NCI-H226 (cell line): ENCODE data around the gene TDRD1.

Source experiments
- DNase-seq: peaks from one replicate; pipeline ENCODE4 v3.0.0-alpha.2; 2015

Gene TDRD1

DNA sequence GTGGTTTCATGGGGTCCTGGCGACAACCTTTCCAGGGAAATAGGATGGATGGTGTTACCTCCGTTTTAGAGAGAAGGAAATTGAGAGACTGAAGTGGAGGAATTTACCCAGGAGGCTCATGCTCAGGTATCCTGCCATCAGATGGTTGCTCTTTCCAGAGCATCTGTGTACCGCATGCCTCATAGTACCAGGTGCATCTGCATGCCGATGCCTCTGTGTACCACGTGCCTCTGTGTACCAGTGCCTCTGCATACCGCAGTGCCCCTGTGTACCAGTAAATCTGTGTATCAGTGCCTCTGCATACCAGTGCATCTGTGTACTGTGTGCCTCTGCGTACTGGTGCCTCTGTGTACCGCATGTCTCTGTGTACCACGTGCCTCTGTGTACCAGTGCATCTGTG is 63.1 kb downstream of the TDRD1 start:
- no peak for DNase-seq

DNA sequence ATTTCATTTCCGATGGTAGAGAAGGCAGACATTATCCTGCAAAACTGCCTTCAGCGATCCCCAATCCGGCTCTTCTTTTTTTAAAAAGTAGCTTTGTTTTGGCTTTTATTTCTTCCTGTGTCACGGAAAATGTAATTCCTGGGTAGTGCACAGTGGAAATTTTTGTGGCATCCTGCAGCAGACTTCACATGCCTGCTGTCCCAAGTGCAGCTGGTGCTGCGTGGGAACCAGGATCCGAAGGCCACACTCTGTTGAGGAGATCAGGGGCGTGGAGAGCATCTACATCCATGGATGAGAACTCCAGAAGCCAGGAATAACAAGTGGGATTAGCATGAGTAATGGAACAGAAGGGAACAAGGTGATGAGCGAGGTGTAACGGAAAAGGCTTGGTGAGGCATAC is 64.5 kb downstream of the TDRD1 start:
- no peak for DNase-seq

DNA sequence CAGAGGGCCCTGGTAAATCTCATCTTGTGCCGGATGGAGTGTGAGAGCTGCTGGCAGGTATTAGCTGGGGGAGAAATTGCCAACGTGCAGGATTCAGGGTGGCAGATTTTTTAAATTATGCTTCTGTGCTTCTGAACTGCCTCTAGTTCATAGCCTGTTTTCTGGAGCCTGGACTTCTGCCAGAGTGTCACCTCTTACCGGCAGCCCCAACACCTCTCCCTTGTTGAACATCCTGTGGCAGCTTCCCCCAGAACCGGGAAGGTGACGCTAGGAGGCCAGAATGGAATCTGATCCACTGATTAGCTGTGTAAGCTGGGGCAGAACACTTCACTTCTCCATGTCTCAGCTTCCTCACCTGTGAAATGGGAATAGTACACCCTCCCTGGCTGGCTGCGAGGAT is 65.0 kb downstream of the TDRD1 start:
- DNase-seq = no peak

DNA sequence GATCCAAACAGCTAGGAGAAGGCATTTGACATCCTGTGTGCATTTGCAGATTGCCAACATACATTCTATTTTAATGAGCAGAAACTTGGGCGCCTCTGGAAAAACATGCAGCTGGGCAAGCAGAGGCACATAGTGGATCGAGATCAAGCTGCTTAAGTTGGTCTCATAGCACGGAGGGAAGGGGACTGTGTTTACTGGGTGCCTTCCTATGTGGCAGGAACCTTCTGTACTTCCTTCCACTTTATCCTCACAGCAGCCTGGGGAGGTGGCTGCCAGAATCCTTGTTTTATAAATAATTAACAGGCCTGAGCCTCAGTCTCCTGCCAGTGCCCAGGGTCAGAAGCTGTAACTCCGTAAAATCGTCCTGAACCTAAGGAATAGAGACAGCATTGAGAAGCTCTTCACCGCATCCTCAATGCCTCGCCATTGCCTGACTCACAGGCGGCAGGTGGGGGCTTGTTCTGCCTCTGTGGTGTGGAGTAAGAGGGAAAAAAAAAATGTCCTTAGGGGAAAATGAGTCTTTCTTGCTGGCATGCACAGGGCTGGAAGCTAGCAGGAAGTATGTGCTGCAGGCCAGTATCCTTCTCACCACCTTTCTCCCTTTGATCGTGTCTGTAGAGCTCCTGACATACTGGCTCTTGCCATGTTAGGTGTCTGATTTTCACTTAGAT is 66.1 kb downstream of the TDRD1 start:
- DNase-seq = no peak

DNA sequence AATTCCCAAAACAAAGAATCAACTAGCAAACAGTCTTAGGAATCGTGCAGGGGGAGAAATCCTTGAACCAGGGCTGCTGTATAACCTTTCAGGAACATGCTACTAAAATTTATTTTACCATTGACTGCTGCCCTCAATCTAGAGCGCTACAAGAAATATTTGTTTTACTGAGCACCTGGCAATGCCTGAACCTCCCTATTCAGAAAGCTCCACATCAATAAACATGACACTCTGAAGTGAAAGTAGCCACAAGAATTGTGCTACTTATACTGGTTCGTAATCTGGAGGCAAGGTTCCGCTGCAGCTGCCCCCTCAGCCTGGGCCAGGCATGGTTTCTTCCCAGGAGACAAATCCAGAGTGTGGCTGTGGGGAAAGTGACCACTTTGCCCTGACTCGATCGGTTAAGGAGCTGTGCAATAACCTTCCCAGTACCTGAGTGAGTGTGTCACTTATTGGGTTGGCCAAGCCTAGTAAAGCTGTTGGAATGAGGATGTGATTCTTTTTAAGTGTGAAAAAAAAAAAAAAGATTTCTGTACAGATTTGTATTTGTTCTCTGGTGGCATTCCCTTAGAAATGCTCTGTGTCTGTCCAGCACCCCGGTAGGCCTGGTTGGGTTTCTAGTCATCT is 67.6 kb downstream of the TDRD1 start:
- DNase-seq = no peak

DNA sequence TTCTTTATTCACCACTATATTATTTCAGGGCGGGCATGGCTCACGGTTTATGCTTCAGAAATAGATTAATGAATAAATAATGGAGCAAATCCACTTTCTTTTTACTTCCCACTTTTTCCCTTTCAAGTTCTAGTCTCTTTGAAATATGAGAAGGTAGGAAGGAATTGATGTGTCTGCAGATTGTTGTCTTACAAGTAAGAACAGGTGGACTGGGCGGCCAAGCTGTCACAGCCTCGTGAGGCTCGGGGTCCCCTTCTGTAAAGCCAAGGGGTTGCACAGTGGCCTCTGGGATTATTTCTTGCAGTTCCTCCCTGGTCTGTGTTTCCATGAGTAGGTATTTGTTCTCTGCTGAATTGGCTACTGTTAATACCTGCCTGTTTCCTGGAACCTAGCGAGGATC is 71.1 kb downstream of the TDRD1 start:
- no peak for DNase-seq

DNA sequence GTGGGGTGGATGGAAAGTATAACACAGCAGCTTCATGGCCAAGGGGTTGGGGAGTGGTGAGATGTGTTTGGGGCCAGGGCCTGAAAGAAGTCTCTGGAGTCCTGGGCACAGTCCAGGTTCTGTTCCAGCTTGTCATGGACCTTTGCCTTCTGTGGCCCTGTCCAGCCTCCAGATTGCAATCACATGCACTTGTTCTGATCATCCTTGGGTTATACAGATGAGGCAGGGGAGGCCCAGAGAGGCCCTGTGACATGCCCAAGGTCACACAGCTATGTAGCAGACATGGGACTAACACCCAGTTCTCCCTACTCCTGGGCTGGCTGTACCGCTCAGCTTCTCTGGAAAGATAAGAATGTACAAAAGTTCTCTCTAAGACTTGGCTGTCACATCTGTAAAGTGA is 71.6 kb downstream of the TDRD1 start:
- no peak for DNase-seq

DNA sequence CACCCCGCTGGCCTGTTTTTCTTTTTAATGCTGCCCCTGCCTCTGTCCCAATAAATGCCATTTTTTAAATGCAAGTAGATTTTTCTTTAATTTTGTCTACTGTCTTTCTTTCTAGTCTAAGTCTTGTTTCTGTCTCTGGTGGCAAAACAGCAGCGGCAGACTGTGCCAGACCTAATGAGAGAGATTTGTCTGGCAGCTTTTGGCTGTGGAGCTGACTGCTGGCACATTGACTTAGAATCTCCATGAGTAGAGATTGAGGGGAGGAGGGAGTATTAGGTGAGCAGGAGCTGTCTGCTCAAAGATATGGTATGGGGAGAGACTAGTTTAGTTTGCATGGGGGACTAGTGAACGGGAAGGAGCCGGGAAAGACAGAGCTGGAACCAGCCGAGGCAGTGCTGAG is 72.9 kb downstream of the TDRD1 start:
- no peak for DNase-seq

DNA sequence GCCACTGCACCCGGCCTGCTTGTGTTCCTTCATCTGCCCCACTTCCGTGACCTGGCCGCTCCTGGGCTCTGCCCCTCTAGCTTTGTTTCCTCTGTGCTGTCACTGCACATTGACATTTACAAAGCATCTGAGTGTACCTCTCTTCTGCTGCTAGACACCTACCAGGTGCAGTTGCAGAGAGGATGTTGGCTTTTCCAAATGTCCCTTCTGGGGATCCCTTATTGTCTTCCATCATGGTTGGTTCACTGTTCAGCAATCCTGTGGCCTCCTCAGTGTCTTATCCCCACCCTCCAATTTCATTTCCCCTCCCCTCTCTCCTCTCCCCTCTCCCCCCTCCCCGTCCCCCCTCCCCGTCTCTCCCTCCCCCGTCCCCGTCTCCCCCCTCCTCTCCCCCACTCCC is 73.7 kb downstream of the TDRD1 start:
- no peak for DNase-seq

DNA sequence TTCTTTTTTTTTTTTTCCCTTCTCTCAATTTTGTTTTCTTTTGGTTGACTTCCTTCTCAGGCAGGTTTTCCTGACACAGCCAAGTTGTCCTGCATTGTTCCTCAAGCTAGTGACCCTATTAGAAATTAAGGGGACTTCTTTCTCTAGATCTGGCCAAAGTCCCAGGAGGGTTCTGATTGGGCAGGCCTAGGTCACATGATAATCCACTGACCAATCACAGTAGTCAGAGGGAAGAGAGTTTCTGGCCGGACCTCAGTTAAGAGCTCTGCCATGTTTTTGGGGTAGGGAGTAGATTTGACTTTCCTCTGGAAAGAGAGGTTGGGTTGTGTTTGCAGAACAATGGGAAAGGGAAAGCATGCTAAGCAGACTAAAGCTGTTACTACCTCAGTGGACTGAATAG is 76.1 kb downstream of the TDRD1 start:
- no peak for DNase-seq

DNA sequence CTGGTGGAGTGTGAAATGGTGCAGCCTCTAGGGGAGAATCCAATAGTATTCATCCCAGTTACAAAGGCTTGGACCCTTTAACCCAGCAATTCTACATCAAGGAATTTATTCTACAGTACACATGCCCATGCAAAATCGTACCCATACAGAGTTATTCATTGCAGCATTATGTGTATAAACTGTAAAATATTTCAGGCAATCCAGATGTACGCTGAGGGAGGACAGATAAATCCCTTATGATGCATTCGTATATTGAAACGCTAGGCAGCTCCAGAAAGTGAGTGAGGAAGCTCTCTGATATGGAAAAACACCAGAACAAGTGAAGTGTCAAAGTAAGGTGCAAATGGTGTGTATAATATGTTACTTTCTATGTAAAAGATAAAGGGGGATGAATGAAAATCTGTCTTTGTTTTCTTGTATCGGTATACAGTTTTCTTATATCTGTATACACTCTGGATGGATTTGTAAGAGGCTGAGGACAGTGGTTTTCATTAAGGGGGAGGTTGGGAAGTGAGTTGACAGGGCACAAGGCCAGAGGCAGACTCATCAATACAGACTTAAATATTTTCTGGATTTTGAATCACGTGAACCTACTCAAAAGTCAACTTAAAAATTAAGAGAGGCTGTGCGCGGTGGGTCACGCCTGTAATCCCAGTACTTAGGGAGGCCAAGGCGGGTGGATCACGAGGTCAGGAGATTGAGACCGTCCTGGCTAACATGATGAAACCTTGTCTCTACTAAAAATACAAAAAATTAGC is 77.0 kb downstream of the TDRD1 start:
- DNase-seq = no peak

DNA sequence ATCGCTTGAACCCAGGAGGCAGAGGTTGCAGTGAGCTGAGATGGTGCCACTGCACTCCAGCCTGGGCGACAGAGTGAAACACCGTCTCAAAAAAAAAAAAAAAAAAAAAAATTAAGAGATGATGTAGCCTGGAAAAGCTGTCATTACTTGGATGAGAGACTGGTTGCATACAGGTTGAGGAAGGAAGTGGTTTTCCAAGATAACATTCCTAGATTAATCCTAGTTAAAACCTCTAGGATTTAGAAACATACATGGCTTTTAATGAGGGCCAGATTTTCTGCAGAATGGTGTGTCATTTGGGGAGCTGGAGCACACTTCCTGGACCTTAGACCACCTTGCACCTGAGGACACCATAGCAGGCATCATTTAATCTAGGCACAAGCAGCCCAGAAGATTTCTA is 77.7 kb downstream of the TDRD1 start:
- DNase-seq = no peak

DNA sequence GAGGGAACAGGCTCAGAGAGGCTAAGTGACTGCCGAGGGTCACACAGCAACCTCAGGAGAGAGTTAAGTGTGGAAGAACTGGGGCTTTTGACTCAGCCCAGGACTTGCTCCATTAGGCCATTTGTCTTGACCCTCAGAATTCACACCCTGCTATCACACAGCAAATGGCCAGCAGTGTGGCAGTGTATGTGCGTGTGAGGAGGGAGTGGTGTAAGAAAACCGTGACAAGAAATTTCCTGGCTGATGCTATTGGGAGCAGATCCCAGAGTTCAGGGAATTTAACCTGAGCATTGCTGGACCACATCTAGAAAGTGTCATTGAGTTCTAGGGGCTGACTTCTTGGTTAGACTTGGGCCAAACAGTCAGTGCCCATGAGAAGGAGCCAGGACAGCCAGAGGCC is 78.3 kb downstream of the TDRD1 start:
- no peak for DNase-seq

DNA sequence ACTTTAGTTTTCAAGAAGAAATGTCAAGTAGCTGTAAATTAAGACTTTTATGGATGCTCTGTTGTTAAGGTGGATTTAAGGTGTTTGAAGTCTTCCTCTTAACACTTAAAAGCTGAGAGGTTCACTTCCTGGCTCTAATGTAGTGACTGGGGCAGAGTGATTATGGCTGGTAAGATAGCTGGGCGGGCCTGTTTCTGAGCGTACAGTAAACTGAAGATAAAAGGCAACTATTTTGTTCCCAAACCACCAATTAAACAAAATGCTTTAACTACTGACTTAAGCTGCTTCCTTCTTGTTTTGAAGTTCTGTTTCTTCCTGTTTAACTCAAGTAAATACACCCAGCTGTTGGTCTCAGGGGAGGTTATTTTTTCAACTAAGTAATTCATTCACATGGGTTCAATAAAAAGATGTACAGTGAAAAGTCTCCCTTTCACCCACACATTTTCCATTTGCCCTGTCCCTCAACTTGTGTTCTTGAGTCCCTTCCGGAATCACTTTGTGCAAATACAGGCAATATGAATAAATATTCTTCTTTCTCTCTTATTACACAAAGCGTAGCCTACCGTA is 79.2 kb downstream of the TDRD1 start:
- no peak for DNase-seq

DNA sequence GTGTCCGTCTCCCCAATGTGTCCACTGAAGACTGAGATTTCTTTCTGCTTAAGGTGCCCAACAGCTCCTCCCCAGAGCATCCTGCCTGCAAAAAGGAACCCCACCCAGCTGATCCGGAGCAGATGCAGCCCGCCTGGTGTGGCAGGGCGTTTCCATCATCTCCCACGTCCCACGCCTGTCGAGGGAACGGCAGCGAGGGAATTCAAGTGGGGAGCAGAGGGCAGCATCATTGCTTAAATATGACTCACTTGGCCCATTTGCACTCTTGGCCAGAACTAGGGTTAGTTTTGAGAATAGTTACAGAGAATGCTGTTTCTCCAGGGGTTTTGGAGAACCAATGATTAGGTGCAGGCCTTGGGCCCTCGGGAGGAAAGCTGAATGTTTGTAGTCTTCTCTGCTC is 80.7 kb downstream of the TDRD1 start:
- peak; percentile 63 for DNase-seq

DNA sequence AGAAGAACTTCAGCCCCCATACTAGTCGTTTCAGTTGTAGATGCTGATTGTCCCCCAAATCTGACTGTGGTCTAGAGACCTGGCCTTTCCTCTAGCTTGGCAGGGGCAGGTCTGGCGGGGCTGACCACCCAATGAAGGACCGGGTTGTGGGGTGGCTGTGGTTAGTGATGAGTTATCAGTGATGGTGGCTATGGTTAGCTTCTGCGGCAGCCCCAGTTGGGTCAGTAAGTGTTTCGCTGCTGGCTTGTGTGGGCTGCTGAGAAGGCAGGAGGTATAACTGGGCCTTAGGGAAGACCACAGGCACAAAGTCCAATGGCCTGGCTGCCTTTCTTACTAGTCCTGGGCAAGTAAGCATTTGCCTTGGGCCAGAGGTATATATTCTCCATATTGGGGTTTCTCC is 81.2 kb downstream of the TDRD1 start:
- no peak for DNase-seq

DNA sequence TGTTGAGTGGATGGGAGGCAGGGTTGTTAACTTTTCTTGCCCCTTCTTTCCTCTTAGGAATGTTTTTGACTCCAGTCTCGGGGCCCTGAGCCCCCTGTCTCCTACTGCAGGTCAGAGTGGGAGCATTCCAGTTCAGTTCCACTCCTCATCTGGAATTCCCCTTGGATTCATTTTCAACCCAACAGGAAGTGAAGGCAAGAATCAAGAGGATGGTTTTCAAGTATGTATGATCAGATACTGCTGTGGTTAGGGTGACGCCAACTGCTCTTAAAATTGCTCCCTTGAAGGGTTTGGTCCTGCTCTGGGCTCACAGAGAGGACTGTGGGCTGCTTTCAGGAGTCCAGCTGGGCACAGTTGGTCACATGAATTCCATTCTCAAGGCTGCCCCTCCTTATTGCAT is 81.9 kb downstream of the TDRD1 start:
- peak; percentile 67 for DNase-seq

DNA sequence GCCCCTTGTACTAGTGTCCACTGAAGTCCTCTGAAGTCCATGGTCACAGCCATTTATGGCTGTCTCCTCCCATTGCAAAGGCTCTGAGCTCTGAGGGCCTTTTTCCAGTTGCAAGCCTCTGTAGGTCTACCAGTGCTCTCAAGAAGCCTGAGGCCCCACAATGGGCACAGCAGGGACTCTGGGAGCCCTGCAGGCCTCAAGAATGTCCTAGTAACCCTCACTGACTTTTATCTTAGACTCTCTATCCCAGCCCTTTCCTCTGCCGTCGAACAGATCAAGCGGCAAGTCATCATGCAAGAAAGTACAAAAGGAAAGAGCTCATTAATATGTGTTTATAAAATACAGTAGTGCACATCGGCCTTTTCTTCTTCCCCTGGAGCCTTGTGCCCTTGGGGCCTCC is 83.3 kb downstream of the TDRD1 start:
- no peak for DNase-seq

DNA sequence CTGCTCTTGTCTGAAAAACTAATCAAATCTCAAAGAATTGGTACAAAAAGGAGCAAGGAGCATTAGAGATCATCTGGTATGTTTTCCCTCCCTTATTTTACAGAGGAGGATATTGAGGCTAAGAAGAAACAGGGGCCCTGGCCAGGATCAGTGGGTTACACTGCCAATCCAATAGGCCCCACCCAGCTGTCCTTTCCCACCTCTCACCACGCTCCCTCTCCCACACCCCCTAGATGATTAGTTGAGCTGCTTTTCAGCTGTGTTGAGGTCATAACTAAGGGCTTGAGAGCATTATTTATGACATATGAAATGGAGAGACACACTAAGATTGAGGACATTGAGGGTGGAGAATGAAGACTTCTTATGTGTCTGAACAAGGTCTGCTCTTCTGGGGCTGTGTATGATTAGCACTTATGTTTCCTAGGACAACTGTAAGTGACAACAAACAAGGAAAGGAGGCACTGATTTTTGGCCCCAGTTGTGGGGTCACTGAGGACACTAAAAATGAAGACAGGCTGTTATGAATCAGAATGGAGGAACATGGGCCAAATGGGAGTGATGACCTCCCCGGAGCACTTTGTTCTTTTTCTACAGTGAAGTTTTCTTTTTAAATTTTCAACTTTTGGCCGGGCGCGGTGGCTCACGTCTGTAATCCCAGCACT is 86.4 kb downstream of the TDRD1 start:
- no peak for DNase-seq

DNA sequence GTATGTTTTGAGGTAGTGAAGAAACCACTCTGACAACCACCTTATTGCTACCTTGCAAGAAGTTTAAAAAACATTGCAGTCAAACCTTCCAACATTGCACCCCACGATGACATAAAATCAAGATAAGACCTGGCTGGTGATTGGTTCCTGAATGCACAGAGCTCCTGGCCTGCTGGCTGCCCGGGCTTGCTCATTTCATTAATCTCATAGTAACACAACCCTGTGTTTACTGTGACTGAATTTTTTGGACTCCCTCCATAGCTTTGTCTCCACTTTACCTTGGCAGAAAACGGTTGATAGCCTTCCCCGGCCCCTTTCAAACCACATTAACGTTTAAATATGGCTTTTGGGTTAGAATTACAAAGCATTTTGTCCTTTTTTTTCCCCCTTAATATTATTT is 87.4 kb downstream of the TDRD1 start:
- peak; percentile 74 for DNase-seq

DNA sequence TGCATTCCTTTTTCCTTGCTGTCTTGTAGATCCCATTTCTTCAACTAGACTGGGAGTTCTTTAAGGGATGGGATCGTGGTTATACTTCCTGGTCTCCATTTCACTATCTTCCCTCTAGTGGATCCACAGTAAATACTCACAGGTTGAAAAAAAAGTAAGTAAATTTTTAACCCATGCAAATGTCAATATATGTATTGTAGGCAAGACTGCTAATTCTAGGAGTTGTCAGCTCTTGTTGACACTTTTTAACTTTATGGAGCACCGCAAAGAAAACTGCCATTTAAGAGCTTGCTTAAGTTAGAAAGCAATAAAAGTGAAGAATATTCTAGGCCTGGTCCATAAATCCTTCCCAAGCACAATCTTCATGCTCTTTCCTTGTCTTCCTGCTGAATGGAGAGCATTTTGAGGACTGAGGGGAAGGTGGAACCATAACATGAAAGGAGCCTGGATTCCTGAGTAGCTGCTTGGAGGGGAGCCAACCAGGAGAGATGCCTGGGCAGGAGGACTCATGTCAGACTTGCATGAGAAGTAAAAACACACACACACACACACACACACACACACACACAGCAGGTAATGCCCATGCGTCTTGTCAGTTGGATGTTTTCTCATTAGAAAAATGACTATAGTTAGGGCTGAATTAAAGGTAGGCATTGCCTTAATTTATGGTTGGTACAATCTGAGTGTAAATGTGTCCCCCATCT is 92.1 kb downstream of the TDRD1 start:
- peak; percentile 78 for DNase-seq

DNA sequence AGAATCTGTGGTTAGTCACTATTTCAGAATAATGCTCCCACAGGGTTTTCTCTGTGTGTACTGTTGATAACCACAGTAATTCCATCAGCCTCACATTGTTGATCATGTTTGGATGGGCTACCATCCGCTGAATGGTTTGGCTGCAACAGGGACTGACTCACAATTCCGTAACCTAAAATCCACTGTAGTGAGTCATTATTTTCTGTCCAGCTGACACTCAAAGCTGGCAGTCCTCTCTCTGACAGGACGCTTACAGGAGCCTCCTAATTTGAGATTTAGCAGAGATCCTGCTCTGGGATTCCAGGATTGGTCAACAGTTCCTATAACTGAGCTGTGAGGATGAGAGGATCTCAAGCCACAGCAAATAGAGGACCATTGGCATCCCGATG is 92.6 kb downstream of the TDRD1 start:
- peak; percentile 84 for DNase-seq

DNA sequence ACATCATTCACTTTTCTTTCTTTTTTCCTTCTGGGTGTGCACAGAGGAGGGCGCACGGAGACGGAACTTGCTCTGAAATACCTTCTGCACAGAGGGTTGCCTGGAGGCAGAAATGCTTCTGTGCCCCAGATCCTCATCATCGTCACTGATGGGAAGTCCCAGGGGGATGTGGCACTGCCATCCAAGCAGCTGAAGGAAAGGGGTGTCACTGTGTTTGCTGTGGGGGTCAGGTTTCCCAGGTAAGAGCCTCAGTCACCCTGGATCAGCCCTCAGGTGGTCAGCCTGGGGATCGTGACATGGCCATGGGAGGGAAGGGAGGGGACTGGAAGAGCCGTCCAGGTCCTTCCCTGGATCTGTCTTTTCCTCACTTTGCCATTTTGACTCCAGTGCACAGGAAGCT is 93.5 kb downstream of the TDRD1 start:
- DNase-seq = no peak
